ENCODE results near the gene FOXP1. TPM values are rescaled to one million over a fixed set of nuclear protein-coding genes. Genes with fewer than 3 reads are reported as not detected.

FOXP1 gene
- total and polyA plus RNA-seq, 2 of the 8 experiments (the other 6 are each of a cell fraction or from before 2014, with no cell fraction given), result 13.9 to 25.4 TPM

DNA sequence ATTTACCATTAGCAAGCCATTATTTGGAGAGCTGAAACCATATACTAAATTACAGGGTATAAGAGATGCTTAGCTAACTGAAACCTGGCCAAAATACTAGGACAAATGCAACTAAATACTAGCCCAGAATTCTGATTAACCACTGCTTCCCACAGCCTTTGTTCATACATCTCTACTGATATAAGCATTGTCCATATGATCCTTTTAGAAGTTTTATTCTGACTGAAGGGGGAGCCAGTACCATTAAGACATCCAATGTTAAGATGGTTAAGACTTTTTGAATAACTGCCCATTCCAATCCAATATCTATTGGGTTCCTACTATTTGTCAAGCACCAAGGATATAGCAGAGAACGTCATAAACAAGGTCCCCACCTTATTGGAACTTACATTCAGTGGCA, 421.3 kb downstream of the FOXP1 start (continued):
- TF ChIP-seq HDAC2 (IDR thresholded peaks at IDR 0.05; ENCODE audit: borderline replicate concordance in 1 of 2, low read depth in 2 of 2, low read length in 2 of 2), result no peak

Data from H1 (cell line).